ENCODE data around the gene PCDHGB2. TPM values are rescaled to one million over a fixed set of nuclear protein-coding genes. Genes with fewer than 3 reads are reported as not detected.

PCDHGB2 gene
- total RNA-seq, 1 experiment from 2014 or later, result 4.1 TPM

DNA sequence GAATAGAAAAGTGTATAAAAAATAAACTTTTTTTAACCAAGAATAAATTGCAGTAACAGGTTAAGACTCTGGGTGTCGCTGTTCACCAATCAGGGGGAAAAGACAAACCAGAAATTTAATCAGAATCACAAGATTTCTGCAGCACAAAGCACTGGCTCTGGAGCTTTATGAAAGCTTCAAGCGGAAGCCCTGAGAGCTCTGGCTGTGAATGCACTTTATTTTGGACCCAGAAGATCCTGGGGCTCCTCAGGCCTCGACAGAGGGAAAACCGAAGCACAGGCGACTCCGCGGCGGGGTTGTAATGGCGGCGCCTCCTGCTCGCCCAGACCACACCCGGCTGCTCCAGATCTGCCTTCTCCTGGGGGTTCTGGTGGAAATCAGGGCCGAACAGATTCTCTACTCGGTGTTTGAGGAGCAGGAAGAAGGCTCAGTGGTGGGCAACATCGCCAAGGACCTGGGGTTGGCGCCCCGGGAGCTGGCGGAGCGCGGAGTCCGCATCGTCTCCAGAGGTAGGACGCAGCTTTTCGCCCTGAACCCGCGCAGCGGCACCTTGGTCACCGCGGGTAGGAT lies 4.8 kb upstream of the PCDHGB2 start, which contains the start of gene PCDHGA4:
PCDHGA4 (plus strand) TSS at position 122 of the 570 bp plus-strand sequence; CDS start at position 209, 87 bp downstream.
- CTCF ChIA-PET, result interaction anchor here (0.6 to 2.5 kb wide), 15 partner anchors 11 to 206 kb away, joined by 3 to 11 read pairs (median 5); partner anchors contain the start of genes PCDHB15, PCDHGA1, PCDHGA10 and PCDHGA3
- Mint-ChIP-seq H3K4me1 (peaks cover 5% of the 10 kb centered on the region), H3K4me3 (no peak within 1 kb of the TSS), H3K36me3 (peaks cover 57% of the 10 kb centered on the region), H3K27me3 (ENCODE audit: low read depth) (peaks cover 8% of the 10 kb centered on the region), H3K9me3 (peaks cover 54% of the 10 kb centered on the region), H3K27ac (no peak within 1 kb of the TSS)
- ATAC-seq, result no peak
- no peak for DNase-seq (ENCODE audit: low spot score)
- POLR2A ChIA-PET, result no interaction called here
- TF ChIP-seq, protein P1, sequence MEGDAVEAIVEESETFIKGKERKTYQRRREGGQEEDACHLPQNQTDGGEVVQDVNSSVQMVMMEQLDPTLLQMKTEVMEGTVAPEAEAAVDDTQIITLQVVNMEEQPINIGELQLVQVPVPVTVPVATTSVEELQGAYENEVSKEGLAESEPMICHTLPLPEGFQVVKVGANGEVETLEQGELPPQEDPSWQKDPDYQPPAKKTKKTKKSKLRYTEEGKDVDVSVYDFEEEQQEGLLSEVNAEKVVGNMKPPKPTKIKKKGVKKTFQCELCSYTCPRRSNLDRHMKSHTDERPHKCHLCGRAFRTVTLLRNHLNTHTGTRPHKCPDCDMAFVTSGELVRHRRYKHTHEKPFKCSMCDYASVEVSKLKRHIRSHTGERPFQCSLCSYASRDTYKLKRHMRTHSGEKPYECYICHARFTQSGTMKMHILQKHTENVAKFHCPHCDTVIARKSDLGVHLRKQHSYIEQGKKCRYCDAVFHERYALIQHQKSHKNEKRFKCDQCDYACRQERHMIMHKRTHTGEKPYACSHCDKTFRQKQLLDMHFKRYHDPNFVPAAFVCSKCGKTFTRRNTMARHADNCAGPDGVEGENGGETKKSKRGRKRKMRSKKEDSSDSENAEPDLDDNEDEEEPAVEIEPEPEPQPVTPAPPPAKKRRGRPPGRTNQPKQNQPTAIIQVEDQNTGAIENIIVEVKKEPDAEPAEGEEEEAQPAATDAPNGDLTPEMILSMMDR (IDR thresholded peaks at IDR 0.05), result peak; percentile 73
- TF ChIP-seq, protein P2, sequence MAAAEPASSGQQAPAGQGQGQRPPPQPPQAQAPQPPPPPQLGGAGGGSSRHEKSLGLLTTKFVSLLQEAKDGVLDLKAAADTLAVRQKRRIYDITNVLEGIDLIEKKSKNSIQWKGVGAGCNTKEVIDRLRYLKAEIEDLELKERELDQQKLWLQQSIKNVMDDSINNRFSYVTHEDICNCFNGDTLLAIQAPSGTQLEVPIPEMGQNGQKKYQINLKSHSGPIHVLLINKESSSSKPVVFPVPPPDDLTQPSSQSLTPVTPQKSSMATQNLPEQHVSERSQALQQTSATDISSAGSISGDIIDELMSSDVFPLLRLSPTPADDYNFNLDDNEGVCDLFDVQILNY (CRISPR knock-in tag; IDR thresholded peaks at IDR 0.05), result no peak

DNA sequence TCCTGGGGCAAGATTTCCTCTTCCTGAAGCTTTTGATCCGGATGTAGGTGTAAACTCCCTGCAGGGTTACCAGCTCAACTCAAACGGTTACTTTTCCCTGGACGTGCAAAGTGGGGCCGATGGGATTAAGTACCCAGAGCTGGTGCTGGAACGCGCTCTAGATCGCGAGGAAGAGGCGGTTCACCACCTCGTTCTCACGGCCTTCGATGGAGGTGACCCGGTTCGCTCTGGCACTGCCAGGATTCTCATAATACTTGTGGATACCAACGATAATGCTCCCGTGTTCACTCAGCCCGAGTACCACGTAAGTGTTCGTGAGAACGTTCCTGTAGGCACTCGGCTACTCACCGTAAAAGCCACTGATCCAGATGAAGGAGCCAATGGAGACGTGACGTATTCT lies 4.2 kb upstream of the PCDHGB2 start:
- Mint-ChIP-seq H3K4me3 (no peak overlapping the region), H3K4me1 (peaks cover 7% of the 10 kb centered on the region), H3K36me3 (peaks cover 59% of the 10 kb centered on the region), H3K27me3 (ENCODE audit: low read depth) (peaks cover 9% of the 10 kb centered on the region), H3K9me3 (peaks cover 56% of the 10 kb centered on the region), H3K27ac (no peak overlapping the region)
- ChIA-PET POLR2A (no interaction called here), CTCF (interaction anchor here (0.9 to 2.5 kb wide), 13 partner anchors 12 to 208 kb away, joined by 3 to 11 read pairs (median 5); partner anchors contain the start of genes PCDHB15, PCDHGA10, PCDHGA3 and PCDHGB4)
- TF ChIP-seq TEAD4 (CRISPR knock-in tag; IDR thresholded peaks at IDR 0.05), result no peak
- DNase-seq (ENCODE audit: low spot score), result no peak
- no peak for ATAC-seq

DNA sequence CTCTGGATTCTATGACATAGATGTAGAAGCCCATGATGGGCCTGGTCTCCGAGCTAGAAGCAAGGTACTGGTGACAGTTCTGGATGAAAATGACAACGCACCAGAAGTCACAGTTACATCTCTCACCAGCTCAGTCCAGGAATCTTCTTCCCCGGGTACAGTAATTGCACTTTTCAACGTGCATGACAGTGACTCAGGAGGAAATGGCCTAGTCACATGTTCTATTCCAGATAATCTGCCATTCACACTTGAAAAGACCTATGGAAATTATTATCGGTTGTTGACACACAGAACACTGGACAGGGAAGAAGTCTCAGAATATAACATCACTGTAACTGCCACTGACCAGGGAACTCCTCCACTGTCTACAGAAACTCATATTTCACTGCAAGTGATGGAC lies 3.7 kb upstream of the PCDHGB2 start:
- TF ChIP-seq, protein P3, sequence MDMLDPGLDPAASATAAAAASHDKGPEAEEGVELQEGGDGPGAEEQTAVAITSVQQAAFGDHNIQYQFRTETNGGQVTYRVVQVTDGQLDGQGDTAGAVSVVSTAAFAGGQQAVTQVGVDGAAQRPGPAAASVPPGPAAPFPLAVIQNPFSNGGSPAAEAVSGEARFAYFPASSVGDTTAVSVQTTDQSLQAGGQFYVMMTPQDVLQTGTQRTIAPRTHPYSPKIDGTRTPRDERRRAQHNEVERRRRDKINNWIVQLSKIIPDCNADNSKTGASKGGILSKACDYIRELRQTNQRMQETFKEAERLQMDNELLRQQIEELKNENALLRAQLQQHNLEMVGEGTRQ (CRISPR knock-in tag; IDR thresholded peaks at IDR 0.05), result no peak
- no peak for TF ChIP-seq ETV6 (CRISPR knock-in tag; IDR thresholded peaks at IDR 0.05)
- TF ChIP-seq, protein P4, sequence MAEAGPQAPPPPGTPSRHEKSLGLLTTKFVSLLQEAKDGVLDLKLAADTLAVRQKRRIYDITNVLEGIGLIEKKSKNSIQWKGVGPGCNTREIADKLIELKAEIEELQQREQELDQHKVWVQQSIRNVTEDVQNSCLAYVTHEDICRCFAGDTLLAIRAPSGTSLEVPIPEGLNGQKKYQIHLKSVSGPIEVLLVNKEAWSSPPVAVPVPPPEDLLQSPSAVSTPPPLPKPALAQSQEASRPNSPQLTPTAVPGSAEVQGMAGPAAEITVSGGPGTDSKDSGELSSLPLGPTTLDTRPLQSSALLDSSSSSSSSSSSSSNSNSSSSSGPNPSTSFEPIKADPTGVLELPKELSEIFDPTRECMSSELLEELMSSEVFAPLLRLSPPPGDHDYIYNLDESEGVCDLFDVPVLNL (CRISPR knock-in tag; IDR thresholded peaks at IDR 0.05; ENCODE audit: borderline replicate concordance, low read depth), result no peak
- TF ChIP-seq CREM (CRISPR knock-in tag; IDR thresholded peaks at IDR 0.05), result no peak
- no peak for TF ChIP-seq ZNF219 (CRISPR knock-in tag; IDR thresholded peaks at IDR 0.05; ENCODE audit: borderline replicate concordance)
- TF ChIP-seq JAZF1 (CRISPR knock-in tag; IDR thresholded peaks at IDR 0.05), result no peak
- TF ChIP-seq, protein P5, sequence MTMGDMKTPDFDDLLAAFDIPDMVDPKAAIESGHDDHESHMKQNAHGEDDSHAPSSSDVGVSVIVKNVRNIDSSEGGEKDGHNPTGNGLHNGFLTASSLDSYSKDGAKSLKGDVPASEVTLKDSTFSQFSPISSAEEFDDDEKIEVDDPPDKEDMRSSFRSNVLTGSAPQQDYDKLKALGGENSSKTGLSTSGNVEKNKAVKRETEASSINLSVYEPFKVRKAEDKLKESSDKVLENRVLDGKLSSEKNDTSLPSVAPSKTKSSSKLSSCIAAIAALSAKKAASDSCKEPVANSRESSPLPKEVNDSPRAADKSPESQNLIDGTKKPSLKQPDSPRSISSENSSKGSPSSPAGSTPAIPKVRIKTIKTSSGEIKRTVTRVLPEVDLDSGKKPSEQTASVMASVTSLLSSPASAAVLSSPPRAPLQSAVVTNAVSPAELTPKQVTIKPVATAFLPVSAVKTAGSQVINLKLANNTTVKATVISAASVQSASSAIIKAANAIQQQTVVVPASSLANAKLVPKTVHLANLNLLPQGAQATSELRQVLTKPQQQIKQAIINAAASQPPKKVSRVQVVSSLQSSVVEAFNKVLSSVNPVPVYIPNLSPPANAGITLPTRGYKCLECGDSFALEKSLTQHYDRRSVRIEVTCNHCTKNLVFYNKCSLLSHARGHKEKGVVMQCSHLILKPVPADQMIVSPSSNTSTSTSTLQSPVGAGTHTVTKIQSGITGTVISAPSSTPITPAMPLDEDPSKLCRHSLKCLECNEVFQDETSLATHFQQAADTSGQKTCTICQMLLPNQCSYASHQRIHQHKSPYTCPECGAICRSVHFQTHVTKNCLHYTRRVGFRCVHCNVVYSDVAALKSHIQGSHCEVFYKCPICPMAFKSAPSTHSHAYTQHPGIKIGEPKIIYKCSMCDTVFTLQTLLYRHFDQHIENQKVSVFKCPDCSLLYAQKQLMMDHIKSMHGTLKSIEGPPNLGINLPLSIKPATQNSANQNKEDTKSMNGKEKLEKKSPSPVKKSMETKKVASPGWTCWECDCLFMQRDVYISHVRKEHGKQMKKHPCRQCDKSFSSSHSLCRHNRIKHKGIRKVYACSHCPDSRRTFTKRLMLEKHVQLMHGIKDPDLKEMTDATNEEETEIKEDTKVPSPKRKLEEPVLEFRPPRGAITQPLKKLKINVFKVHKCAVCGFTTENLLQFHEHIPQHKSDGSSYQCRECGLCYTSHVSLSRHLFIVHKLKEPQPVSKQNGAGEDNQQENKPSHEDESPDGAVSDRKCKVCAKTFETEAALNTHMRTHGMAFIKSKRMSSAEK (CRISPR knock-in tag; IDR thresholded peaks at IDR 0.05; ENCODE audit: borderline replicate concordance), result no peak
- TF ChIP-seq MYBL2 (CRISPR knock-in tag; IDR thresholded peaks at IDR 0.05), result no peak
- TF ChIP-seq, protein P6, sequence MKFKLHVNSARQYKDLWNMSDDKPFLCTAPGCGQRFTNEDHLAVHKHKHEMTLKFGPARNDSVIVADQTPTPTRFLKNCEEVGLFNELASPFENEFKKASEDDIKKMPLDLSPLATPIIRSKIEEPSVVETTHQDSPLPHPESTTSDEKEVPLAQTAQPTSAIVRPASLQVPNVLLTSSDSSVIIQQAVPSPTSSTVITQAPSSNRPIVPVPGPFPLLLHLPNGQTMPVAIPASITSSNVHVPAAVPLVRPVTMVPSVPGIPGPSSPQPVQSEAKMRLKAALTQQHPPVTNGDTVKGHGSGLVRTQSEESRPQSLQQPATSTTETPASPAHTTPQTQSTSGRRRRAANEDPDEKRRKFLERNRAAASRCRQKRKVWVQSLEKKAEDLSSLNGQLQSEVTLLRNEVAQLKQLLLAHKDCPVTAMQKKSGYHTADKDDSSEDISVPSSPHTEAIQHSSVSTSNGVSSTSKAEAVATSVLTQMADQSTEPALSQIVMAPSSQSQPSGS (CRISPR knock-in tag; IDR thresholded peaks at IDR 0.05; ENCODE audit: borderline replicate concordance, low read depth), result no peak
- Mint-ChIP-seq H3K36me3 (peaks cover 60% of the 10 kb centered on the region), H3K27me3 (ENCODE audit: low read depth) (peaks cover 13% of the 10 kb centered on the region), H3K4me1 (peaks cover 8% of the 10 kb centered on the region), H3K4me3 (no peak overlapping the region), H3K27ac (no peak overlapping the region), H3K9me3 (peaks cover 56% of the 10 kb centered on the region)
- POLR2A ChIA-PET, result no interaction called here
- ATAC-seq, result no peak
- no peak for DNase-seq (ENCODE audit: low spot score)
- CTCF ChIA-PET, result interaction anchor here (0.9 to 1.7 kb wide), 7 partner anchors 32 to 208 kb away, joined by 3 to 11 read pairs (median 5); partner anchors contain the start of genes PCDHB15, PCDHGA10, PCDHGB4 and TAF7

Measured in WTC11 (cell line).